22Rv1 (cell line): ENCODE measurements around the gene MIPEP.
A peak's percentile ranks its signal among the peaks of the same experiment; 100 is the strongest.

ENCODE experiments used
- H3K27ac ChIP-seq: fragments of 450-650 bp; 2 replicates; pipeline ENCODE4 v1.5.1; 2017
- ZFX ChIP-seq: fragments of 450-650 bp; IDR thresholded peaks from 2 replicates; pipeline ENCODE4 v1.6.1; 2017; ENCODE audit warnings: antibody characterized with exemption, borderline replicate concordance
- TF ChIP-seq, protein P1 (sequence below): fragments of 450-650 bp; IDR thresholded peaks from 2 replicates; pipeline ENCODE4 v1.5.1; 2017; ENCODE audit warnings: mild to moderate bottlenecking

Gene MIPEP

DNA sequence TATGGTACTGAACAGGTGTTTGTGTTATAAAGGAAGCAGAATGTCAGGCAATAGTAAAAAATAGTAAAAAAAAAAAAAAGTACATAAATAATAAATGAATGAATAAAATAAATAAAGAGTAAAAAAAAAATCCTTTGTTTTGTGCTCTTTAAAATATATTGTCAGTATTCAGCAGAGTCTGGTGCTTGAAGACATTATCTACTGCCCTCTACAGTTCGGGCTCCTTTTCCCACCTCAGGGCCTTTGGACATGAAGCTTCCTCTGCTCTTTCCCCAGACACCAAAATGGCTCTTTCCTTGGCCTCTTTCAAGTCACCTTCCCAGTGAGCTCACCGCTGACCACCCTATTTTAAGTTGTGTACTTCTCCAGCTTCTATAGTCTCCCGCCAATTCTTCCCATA is 181.5 kb downstream of the MIPEP start:
- no peak overlapping the region for H3K27ac ChIP-seq
- TF ChIP-seq, protein P1, sequence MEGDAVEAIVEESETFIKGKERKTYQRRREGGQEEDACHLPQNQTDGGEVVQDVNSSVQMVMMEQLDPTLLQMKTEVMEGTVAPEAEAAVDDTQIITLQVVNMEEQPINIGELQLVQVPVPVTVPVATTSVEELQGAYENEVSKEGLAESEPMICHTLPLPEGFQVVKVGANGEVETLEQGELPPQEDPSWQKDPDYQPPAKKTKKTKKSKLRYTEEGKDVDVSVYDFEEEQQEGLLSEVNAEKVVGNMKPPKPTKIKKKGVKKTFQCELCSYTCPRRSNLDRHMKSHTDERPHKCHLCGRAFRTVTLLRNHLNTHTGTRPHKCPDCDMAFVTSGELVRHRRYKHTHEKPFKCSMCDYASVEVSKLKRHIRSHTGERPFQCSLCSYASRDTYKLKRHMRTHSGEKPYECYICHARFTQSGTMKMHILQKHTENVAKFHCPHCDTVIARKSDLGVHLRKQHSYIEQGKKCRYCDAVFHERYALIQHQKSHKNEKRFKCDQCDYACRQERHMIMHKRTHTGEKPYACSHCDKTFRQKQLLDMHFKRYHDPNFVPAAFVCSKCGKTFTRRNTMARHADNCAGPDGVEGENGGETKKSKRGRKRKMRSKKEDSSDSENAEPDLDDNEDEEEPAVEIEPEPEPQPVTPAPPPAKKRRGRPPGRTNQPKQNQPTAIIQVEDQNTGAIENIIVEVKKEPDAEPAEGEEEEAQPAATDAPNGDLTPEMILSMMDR = peak; percentile 25; the same call in 1 of the 2 replicates
- TF ChIP-seq ZFX = no peak

DNA sequence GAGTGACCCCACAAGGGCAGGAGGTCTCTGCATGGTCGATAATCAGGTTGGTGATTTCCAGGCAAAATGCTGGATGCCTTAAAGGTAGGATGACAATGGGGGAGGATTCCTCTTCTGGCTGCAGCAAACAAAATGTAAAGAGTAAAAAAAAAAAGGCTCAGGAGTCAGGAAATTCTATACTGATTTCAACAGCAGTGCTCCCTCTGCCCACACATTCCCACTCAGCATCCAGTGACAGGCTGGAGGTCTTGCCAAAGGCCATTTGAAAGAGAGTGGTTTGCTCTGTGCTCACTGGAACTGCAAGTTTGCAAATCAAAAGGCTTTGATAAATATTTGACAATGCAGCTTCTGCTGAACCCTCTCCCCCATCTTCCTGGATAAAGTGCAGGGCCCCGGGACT is 183.6 kb downstream of the MIPEP start:
- TF ChIP-seq ZFX = no peak
- TF ChIP-seq, protein P1 = no peak
- H3K27ac ChIP-seq = no peak overlapping the region

DNA sequence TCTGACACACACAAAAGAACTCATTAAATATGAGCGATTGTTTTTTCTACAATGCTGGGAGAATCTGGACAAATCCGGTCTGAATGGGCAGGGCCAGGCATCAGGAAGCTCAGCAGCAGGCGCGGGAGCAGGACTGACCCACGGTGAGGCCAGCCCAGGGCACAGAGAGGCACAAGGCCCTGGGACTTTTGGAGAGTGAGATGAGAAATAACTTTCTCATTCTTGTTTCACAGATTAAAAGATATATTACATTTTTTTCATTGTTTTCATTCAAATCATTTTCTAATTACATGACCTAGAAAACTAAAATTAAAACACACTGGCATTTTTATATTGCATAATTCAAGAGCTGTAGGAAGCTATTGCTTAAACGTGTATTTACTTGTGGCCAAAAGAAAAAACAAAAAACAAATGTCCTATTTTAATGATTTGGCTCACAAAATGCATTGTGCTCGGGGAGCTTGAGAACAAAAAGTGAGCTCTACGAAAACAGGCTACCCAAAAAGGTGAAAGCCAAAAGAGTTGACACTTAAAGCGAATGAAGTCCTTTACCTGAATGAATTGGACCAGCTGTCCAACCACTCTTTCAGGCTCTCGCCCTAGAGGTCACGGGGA is 185.8 kb downstream of the MIPEP start:
- TF ChIP-seq ZFX = no peak
- TF ChIP-seq, protein P1 = no peak
- no peak overlapping the region for H3K27ac ChIP-seq

DNA sequence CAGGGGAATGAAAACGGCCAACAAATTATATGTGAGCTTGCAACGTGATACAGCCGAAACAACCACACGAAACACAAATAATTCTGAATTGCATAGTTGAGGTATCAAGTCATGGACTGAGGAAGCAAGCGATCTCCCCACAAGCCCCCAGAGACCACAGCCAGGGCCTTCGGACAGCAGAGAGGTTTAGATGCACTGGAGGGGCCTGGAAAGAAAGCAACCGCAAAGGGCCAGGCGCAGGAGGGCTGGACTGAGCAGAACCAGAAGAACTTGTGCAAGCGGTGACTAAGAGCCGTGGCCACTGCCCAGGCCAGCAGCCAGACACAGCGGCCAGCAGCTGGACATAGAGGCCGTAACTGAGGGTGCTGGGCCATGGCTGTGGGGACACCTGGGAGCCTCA is 187.6 kb downstream of the MIPEP start:
- no peak for TF ChIP-seq ZFX
- TF ChIP-seq, protein P1 = no peak
- no peak overlapping the region for H3K27ac ChIP-seq

DNA sequence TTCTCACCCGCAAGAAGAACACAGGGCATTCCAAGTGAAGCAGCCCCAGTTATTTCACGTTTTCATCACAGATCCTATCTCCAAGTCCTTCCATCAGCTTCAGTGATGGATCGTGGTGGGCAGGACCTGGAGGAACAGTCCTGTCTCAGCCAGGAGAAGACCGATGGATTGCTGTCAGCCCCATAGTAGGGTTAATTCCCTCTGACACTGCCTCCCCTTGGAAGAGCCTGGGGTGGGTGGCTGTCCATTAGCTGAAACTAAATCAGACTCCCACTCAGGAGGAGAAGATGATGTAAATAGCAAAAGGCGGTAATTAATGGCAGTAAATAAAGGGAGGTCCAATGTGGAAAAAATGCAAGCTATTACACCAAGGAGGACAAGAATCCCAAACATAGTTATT is 188.0 kb downstream of the MIPEP start:
- no peak for TF ChIP-seq ZFX
- TF ChIP-seq, protein P1 = no peak
- no peak overlapping the region for H3K27ac ChIP-seq

DNA sequence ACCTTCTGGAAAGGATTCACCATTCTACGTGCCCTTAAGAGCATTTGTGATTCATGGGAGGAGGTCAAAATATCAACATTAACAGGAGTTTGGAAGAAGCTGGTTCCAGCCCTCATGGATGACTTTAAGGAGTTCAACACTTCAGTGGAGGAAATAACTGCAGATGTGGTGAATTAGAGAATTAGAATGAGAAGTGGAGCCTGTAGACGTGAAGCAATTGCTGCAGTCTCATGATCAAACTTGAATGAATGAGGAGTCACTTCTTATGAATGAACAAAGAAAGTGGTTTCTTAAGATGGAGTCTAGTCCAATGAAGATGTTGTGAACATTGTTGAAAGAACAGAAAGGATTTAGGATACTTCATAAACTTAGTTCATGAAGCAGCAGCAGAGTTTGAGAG is 189.9 kb downstream of the MIPEP start:
- H3K27ac ChIP-seq = no peak overlapping the region
- TF ChIP-seq, protein P1 = no peak
- no peak for TF ChIP-seq ZFX

DNA sequence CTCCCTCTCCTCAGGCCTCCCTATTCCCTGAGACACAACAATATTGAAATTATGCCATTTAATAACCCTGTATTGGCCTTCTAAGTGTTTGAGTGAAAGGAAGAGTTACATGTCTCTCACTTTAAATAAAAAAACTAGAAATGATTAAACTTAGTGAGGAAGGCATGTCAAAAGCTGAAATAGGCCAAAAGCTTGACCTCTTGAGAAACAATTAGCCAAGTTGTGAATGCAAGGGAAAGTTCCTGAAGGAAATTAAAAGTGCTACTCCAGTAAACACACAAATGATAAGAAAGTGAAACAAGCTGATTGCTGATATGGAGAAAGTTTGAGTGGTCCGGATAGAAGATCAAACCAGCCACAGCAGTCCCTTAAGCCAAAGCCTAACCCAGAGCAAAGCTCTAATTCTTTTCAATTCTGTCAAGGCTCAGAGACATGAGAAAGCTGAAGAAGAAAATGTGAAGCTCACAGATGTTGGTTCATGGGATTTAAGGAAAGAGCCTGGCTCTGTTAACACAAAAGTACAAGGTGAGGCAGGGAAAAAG is 191.4 kb downstream of the MIPEP start:
- no peak overlapping the region for H3K27ac ChIP-seq
- TF ChIP-seq ZFX = no peak
- TF ChIP-seq, protein P1 = no peak
